H1 (cell line): ENCODE data around the gene SPON2.

Experiments
- CREB1 ChIP-seq: IDR thresholded peaks from 2 replicates; pipeline ENCODE4 v1.6.1; 2012; ENCODE audit warnings: inconsistent platforms
- EZH2 ChIP-seq: fragments of 200-600 bp; sonication (generic); IDR thresholded peaks from 2 replicates; pipeline ENCODE4 v1.7.1; 2012; ENCODE audit warnings: low read depth, mild to moderate bottlenecking, moderate library complexity, low read length, inconsistent platforms; ENCODE audit not compliant: severe bottlenecking
- POLR2AphosphoS5 ChIP-seq: IDR thresholded peaks from 2 replicates; pipeline ENCODE4 v1.6.1; 2011; ENCODE audit warnings: low read depth, low read length
- TCF12 ChIP-seq: IDR thresholded peaks from 2 replicates; pipeline ENCODE4 v1.6.1; 2011; ENCODE audit warnings: low read depth, mild to moderate bottlenecking, low read length
- TF ChIP-seq, protein P1 (sequence below), 3 experiments: IDR thresholded peaks; 1 replicate in 2 of 3; 2 replicates in 1 of 3; pipeline versions ENCODE4 v1.5.1 to v1.6.1; 2011; ENCODE audit warnings: low read length in 3 of 3, mild to moderate bottlenecking in 3 of 3, inconsistent platforms in 2 of 3, low read depth in 1 of 3, moderate library complexity in 1 of 3; ENCODE audit not compliant: insufficient read depth in 1 of 3; ENCODE audit errors: control extremely low read depth in 1 of 3

- TF ChIP-seq, protein P1, sequence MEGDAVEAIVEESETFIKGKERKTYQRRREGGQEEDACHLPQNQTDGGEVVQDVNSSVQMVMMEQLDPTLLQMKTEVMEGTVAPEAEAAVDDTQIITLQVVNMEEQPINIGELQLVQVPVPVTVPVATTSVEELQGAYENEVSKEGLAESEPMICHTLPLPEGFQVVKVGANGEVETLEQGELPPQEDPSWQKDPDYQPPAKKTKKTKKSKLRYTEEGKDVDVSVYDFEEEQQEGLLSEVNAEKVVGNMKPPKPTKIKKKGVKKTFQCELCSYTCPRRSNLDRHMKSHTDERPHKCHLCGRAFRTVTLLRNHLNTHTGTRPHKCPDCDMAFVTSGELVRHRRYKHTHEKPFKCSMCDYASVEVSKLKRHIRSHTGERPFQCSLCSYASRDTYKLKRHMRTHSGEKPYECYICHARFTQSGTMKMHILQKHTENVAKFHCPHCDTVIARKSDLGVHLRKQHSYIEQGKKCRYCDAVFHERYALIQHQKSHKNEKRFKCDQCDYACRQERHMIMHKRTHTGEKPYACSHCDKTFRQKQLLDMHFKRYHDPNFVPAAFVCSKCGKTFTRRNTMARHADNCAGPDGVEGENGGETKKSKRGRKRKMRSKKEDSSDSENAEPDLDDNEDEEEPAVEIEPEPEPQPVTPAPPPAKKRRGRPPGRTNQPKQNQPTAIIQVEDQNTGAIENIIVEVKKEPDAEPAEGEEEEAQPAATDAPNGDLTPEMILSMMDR (IDR thresholded peaks at IDR 0.05; ENCODE audit: control extremely low read depth in 1 of 3, insufficient read depth in 1 of 3, low read depth in 1 of 3, low read length in 3 of 3) = no peak
- TF ChIP-seq CREB1 = no peak
- TF ChIP-seq EZH2 = no peak
- TF ChIP-seq POLR2AphosphoS5 = no peak
- TF ChIP-seq TCF12 = no peak
Observed at GRCh38 chr4:1169691-1170096, 2.7 kb downstream of the SPON2 start.
